ENCODE results near the gene SLC39A11.

SLC39A11 gene

GRCh38 chr17:72955391-72956140 is 136.9 kb downstream of the SLC39A11 start:
- FAIRE-seq (no peak), DNase-seq (ENCODE audit: insufficient read length, low spot score) (no peak)
- TF ChIP-seq PAX5 (IDR thresholded peaks at IDR 0.05; ENCODE audit: insufficient read depth, low read length, severe bottlenecking) (no peak), POLR2AphosphoS5 (IDR thresholded peaks at IDR 0.05; ENCODE audit: low read depth, low read length) (no peak), POU2F2 (IDR thresholded peaks at IDR 0.05; ENCODE audit: low read depth, low read length) (no peak), TAF1 (IDR thresholded peaks at IDR 0.05; ENCODE audit: low read depth, low read length) (no peak), SPI1 (IDR thresholded peaks at IDR 0.05; ENCODE audit: low read depth, low read length) (no peak), POLR2A (IDR thresholded peaks at IDR 0.05; ENCODE audit: low read depth, low read length) (no peak)

GRCh38 chr17:72954579-72954978 is 137.9 kb downstream of the SLC39A11 start:
- no peak for DNase-seq (ENCODE audit: insufficient read length, low spot score)
- no peak for TF ChIP-seq PAX5 (IDR thresholded peaks at IDR 0.05; ENCODE audit: insufficient read depth, low read length, severe bottlenecking)
- TF ChIP-seq POLR2A (IDR thresholded peaks at IDR 0.05; ENCODE audit: low read depth, low read length) = no peak
- TF ChIP-seq POLR2AphosphoS5 (IDR thresholded peaks at IDR 0.05; ENCODE audit: low read depth, low read length) = no peak
- no peak for TF ChIP-seq TAF1 (IDR thresholded peaks at IDR 0.05; ENCODE audit: low read depth, low read length)
- TF ChIP-seq SPI1 (IDR thresholded peaks at IDR 0.05; ENCODE audit: low read depth, low read length) = no peak
- TF ChIP-seq POU2F2 (IDR thresholded peaks at IDR 0.05; ENCODE audit: low read depth, low read length) = no peak
- FAIRE-seq = no peak

GRCh38 chr17:72953621-72954020 is 138.9 kb downstream of the SLC39A11 start:
- no peak for FAIRE-seq
- DNase-seq (ENCODE audit: insufficient read length, low spot score) = no peak
- no peak for TF ChIP-seq POLR2A (IDR thresholded peaks at IDR 0.05; ENCODE audit: low read depth, low read length)
- TF ChIP-seq SPI1 (IDR thresholded peaks at IDR 0.05; ENCODE audit: low read depth, low read length) = no peak

- no peak for DNase-seq (ENCODE audit: insufficient read length, low spot score)
- FAIRE-seq = no peak
- no peak for TF ChIP-seq POLR2A (IDR thresholded peaks at IDR 0.05; ENCODE audit: low read depth, low read length)
- no peak for TF ChIP-seq PAX5 (IDR thresholded peaks at IDR 0.05; ENCODE audit: insufficient read depth, low read length, severe bottlenecking)
- no peak for TF ChIP-seq SPI1 (IDR thresholded peaks at IDR 0.05; ENCODE audit: low read depth, low read length)
Measured at GRCh38 chr17:72952641-72953315, 139.7 kb downstream of the SLC39A11 start.

GRCh38 chr17:72952220-72952619 is 140.3 kb downstream of the SLC39A11 start:
- FAIRE-seq (no peak), DNase-seq (ENCODE audit: insufficient read length, low spot score) (no peak)

GRCh38 chr17:72950242-72950931 is 142.1 kb downstream of the SLC39A11 start:
- FAIRE-seq (no peak), DNase-seq (ENCODE audit: insufficient read length, low spot score) (no peak)
- TF ChIP-seq POLR2AphosphoS5 (IDR thresholded peaks at IDR 0.05; ENCODE audit: low read depth, low read length) = no peak
- no peak for TF ChIP-seq PAX5 (IDR thresholded peaks at IDR 0.05; ENCODE audit: insufficient read depth, low read length, severe bottlenecking)
- no peak for TF ChIP-seq TAF1 (IDR thresholded peaks at IDR 0.05; ENCODE audit: low read depth, low read length)
- TF ChIP-seq POU2F2 (IDR thresholded peaks at IDR 0.05; ENCODE audit: low read depth, low read length) = no peak
- TF ChIP-seq SPI1 (IDR thresholded peaks at IDR 0.05; ENCODE audit: low read depth, low read length) = no peak
- TF ChIP-seq POLR2A (IDR thresholded peaks at IDR 0.05; ENCODE audit: low read depth, low read length) = no peak

More at GRCh38 chr17:72952220-72952619, 140.3 kb downstream of the SLC39A11 start:
- TF ChIP-seq PAX5 (IDR thresholded peaks at IDR 0.05; ENCODE audit: insufficient read depth, low read length, severe bottlenecking) (no peak), POLR2AphosphoS5 (IDR thresholded peaks at IDR 0.05; ENCODE audit: low read depth, low read length) (no peak), TAF1 (IDR thresholded peaks at IDR 0.05; ENCODE audit: low read depth, low read length) (no peak), POLR2A (IDR thresholded peaks at IDR 0.05; ENCODE audit: low read depth, low read length) (no peak), SPI1 (IDR thresholded peaks at IDR 0.05; ENCODE audit: low read depth, low read length) (no peak), POU2F2 (IDR thresholded peaks at IDR 0.05; ENCODE audit: low read depth, low read length) (no peak)

GRCh38 chr17:72948115-72948514 is 144.4 kb downstream of the SLC39A11 start:
- no peak for FAIRE-seq
- TF ChIP-seq POLR2AphosphoS5 (IDR thresholded peaks at IDR 0.05; ENCODE audit: low read depth, low read length) (no peak), SPI1 (IDR thresholded peaks at IDR 0.05; ENCODE audit: low read depth, low read length) (no peak), TAF1 (IDR thresholded peaks at IDR 0.05; ENCODE audit: low read depth, low read length) (no peak), POU2F2 (IDR thresholded peaks at IDR 0.05; ENCODE audit: low read depth, low read length) (no peak)

GRCh38 chr17:72947475-72947874 is 145.0 kb downstream of the SLC39A11 start:
- FAIRE-seq (no peak), DNase-seq (ENCODE audit: insufficient read length, low spot score) (no peak)
- TF ChIP-seq PAX5 (IDR thresholded peaks at IDR 0.05; ENCODE audit: insufficient read depth, low read length, severe bottlenecking) (no peak), POU2F2 (IDR thresholded peaks at IDR 0.05; ENCODE audit: low read depth, low read length) (no peak), SPI1 (IDR thresholded peaks at IDR 0.05; ENCODE audit: low read depth, low read length) (no peak), POLR2AphosphoS5 (IDR thresholded peaks at IDR 0.05; ENCODE audit: low read depth, low read length) (no peak), POLR2A (IDR thresholded peaks at IDR 0.05; ENCODE audit: low read depth, low read length) (no peak), TAF1 (IDR thresholded peaks at IDR 0.05; ENCODE audit: low read depth, low read length) (no peak)

More at GRCh38 chr17:72948115-72948514, 144.4 kb downstream of the SLC39A11 start:
- no peak for DNase-seq (ENCODE audit: insufficient read length, low spot score)

GRCh38 chr17:72946696-72947095 is 145.8 kb downstream of the SLC39A11 start:
- TF ChIP-seq PAX5 (IDR thresholded peaks at IDR 0.05; ENCODE audit: insufficient read depth, low read length, severe bottlenecking) (no peak), POLR2AphosphoS5 (IDR thresholded peaks at IDR 0.05; ENCODE audit: low read depth, low read length) (no peak), POLR2A (IDR thresholded peaks at IDR 0.05; ENCODE audit: low read depth, low read length) (no peak), SPI1 (IDR thresholded peaks at IDR 0.05; ENCODE audit: low read depth, low read length) (no peak), POU2F2 (IDR thresholded peaks at IDR 0.05; ENCODE audit: low read depth, low read length) (no peak), TAF1 (IDR thresholded peaks at IDR 0.05; ENCODE audit: low read depth, low read length) (no peak)
- FAIRE-seq (no peak), DNase-seq (ENCODE audit: insufficient read length, low spot score) (no peak)

Measured in GM12891 (cell line).